ENCODE measurements around the gene COP1.

COP1 gene

GRCh38 chr1:175947771-175948170, 259.3 kb downstream of the COP1 start:
- no peak for DNase-seq

DNA sequence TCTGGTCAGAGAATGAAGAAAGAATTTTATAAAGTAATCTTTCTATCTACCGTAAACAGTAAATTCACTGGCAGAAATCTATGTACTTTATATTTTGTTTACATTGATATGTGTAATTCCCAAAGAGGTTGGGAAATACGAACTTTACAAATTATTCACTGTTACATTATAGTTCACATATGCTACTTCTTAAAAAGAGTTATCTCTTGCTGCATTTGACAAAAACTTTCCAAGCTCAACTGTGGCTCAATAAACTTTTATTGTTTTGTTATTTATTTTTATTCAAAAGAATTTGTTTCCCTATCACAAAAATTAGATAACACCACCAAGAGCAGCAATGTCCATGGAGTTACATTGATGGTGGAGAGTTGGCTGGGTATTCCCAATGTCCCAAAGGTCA, 262.5 kb downstream of the COP1 start:
- no peak for DNase-seq

- no peak for DNase-seq
These were observed 265.9 kb downstream of the COP1 start for GRCh38 chr1:175941164-175941563.

DNA sequence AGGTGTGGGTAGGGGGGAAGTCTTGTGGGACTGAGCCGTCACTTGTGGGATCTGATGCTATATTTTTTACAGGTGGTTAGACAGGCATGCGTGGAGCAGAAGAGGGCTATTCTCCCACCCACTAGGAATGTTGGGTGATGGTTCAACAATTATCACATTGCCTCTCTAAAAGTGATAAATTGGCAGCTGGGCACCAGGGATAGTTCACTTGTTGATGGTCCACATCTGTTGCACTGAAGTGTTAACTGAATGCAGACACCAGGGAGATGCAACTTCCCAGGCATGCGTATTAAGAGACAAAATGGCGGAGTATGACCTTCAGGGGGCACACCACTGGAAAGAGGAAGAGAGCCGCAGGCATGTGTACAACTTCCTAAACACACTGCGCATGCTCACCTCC, 270.4 kb downstream of the COP1 start:
- no peak for DNase-seq

GRCh38 chr1:175935566-175936115, 271.4 kb downstream of the COP1 start:
- no peak for DNase-seq

DNA sequence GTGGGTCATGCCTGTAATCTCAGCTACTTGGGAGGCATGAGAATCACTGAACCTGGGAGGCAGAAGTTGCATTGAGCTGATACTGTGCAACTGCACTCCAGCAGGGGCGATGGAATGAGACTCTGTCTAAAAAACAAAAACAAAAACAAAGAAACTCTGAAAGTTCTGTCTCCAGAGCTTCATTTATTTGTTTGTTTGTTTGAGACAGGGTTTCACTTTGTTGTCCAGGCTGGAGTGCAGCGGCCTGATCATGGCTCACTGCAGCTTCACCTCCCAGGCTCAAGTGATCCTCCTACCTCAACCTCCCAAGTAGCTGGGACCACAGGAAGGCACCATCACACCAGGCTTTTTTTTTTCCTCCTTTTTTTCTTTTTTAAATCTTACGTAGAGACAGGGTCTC, 271.9 kb downstream of the COP1 start:
- DNase-seq, result no peak

DNA sequence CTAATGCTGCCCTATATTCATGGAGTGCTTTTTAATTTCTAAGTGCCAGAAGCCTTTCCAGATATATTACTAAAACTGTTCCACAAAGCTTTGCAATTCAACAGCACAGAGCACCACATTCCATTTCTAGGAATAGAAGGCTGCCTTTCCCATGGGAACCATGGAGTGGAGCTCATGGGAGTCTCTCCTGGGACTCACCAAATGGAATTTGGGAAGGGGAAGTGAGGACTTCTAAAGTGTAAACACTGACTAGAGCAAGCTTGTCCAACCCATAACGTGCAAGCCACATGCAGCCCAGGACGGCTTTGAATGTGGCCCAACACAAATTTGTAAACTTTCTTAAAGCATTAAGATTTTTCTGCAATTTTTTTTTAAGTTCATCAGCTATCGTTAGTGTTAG, 273.3 kb downstream of the COP1 start:
- no peak for DNase-seq

GRCh38 chr1:175927944-175928343, 279.1 kb downstream of the COP1 start:
- DNase-seq, result no peak

DNA sequence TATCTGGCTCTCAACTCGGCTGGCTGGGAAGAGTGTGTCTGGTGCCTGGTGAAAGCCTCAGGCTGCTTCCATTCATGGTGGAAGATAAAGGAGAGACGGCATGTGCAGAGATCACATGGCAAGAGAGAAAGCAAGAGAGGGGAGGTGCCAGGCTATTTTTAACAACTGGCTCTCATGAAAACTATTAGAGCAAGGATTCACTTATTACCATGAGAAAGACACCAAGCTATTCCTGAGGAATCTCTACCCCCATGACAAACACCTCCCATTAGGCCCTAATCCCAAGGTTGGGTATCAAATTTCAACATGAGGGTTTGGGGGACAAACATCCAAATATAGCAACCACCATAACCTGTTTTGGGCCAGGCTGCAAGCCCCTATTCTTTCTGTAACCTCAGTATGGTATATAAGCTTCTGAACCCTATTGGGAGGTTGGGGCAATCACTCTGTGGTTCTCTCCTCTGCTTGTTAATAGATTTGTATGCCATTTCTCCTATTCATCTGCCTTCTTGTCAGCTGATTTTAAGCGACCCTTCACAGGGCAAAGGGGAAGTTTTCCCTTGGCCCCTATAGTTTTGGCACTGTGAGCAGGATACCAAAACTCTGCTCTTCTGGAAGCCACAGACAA, 284.7 kb downstream of the COP1 start:
- no peak for DNase-seq

DNA sequence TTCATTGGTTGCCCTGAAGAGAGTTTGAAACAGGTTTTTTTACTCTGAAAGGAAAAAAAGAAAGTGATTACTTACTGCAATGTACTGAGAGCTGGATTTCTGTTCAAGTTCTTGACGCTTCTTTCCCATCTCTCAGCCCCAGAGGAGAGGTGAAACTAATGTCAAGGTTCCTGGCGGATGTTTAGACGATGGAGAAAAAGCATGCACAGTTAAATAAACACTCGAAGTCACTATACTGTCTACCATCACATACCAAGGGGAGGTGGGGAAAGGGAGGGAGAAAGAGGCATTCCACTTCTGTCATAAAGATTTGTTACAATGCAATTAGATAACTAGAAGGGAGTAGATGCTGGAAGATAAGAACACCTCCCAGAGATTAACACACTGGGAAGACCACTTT, 286.7 kb downstream of the COP1 start:
- DNase-seq, result no peak

- DNase-seq, result no peak
These were observed 288.1 kb downstream of the COP1 start for GRCh38 chr1:175919001-175919400.

DNA sequence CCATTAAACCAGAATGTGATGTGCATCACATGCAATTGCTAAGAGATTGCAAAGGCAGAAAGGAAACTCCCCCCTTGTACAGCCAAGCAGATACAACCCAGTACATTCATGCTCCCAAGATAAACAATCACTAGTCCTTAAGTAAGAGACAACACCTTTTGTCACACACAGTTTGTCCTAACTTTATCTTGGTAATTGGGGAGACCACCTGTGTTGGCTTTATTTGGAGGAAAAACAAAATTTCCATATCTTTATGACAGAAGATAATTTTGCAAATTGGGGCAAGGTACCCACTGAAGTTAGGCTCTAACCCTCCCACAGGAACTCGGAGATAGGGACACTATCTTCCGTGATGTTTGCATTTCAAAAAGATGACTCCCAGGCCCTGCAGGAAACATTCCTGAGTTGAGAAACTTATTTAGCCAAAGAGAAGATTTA, 288.7 kb downstream of the COP1 start:
- no peak for DNase-seq

- no peak for DNase-seq
These were observed 293.0 kb downstream of the COP1 start for GRCh38 chr1:175914115-175914514.

- DNase-seq, result no peak
These were observed 295.9 kb downstream of the COP1 start for GRCh38 chr1:175911138-175911537.

DNA sequence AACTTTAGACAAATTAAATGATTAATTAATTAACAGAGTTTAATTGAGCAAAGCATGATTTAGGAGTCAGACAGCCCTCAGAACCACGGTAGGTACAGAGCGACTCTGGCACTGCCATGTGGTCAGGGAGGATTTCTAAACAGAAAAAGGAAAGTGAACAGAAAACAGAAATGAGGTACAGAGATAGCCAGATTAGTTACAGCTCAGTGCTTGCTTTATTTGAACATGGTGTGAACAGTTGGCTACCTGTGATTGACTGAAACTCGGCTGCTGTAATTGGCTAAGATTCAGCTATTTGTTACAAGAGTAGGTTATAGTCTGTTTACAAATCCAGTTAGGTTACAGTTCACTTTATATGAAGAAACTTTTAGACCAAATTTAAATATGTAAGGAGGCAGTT, 300.7 kb downstream of the COP1 start:
- DNase-seq, result no peak

DNA sequence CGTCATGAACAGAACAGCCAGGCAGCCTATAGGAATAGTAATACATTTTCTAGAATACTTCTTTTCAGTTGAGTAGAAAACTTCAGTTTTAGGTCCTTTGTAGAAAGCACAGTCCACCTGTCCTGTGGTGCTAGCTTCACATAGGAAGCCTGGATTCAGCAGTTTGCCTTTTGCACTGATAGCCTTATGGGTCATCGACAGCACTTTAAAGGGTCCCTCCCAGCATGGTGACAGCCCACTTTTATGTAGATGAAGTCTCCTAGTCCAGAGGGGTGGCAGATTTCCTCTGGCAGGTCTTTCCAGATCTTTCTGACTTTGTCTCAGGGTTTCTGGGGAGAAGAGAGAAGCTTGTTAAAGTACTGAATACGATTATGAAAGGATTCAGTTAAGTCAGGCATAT, 302.3 kb downstream of the COP1 start:
- peak; percentile 24 for DNase-seq

GRCh38 chr1:175902281-175902680, 304.8 kb downstream of the COP1 start:
- DNase-seq, result peak; percentile 17

DNA sequence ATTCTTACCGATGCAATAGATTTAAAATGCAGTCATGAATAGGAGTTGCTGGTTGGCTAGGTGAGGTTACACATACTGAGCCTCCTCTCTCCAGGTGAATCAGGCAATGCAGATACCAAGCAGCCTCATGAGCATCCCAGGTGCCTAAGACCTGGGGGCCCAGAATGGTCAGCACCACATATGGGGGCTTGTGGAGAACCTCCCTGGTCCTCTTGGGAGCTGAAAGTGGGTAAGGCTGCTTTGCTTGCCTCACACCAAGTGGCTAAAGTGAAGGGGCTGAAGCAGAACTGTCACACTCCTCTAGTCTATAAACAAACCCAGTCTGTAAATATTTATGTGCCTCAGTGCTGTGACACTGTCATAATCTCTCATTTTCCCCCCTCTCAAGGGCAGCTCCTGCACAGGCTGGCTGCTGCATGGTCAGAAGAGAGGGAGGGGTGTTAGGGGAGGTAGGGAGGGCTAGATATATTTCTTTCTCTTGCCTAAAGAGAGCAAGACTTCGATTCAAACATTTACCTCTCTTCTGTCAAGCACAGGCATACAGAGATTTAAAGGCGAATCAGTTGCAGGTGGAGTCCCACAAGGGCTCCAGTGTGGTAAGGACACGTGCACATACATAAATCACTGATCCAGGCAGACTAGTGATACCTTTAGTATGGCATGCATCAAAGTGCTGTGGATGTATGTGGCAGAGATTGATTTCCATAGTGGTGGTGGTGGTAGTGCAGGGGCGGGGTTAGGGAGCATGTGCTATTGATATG, 305.8 kb downstream of the COP1 start:
- DNase-seq, result peak; percentile 33

GRCh38 chr1:175900171-175900570, 306.9 kb downstream of the COP1 start:
- DNase-seq, result peak; percentile 13

GRCh38 chr1:175895966-175896365, 311.1 kb downstream of the COP1 start:
- DNase-seq, result no peak
